ENCODE measurements around the gene KCNK3.
"Not testable (repeated sequence)": the region's sequence is repeated elsewhere in the genome, so short reads cannot be mapped to it uniquely, and the experiment has no call there.

The KCNK3 gene

GRCh38 chr2:26733413-26733812 is 40.9 kb downstream of the KCNK3 start:
- DNase-seq, result no peak

- no peak for DNase-seq
Measured at GRCh38 chr2:26735097-26735496, 42.6 kb downstream of the KCNK3 start.

- no peak for DNase-seq
Measured at GRCh38 chr2:26735883-26736588, 43.5 kb downstream of the KCNK3 start.

- no peak for DNase-seq
Measured at GRCh38 chr2:26737221-26737620, 44.7 kb downstream of the KCNK3 start.

- no peak for DNase-seq
Measured at GRCh38 chr2:26738481-26738880, 46.0 kb downstream of the KCNK3 start.

- DNase-seq, result no peak
Measured at GRCh38 chr2:26739514-26739913, 47.0 kb downstream of the KCNK3 start.

GRCh38 chr2:26740346-26740745 is 47.8 kb downstream of the KCNK3 start:
- DNase-seq, result no peak

- peak; percentile 10 for DNase-seq
Measured at GRCh38 chr2:26740890-26741302, 48.4 kb downstream of the KCNK3 start.

- no peak for DNase-seq
Measured at GRCh38 chr2:26742048-26742770, 49.7 kb downstream of the KCNK3 start.

- no peak for DNase-seq
Measured at GRCh38 chr2:26743852-26744251, 51.3 kb downstream of the KCNK3 start.

- DNase-seq, result no peak
Measured at GRCh38 chr2:26744953-26745352, 52.4 kb downstream of the KCNK3 start.

- peak; percentile 85 for DNase-seq
Measured at GRCh38 chr2:26745609-26746327, 53.2 kb downstream of the KCNK3 start.

- DNase-seq, result no peak
Measured at GRCh38 chr2:26746934-26747333, 54.4 kb downstream of the KCNK3 start.

GRCh38 chr2:26749787-26750420 is 57.4 kb downstream of the KCNK3 start:
- DNase-seq, result not testable (repeated sequence)

- DNase-seq, result not testable (repeated sequence)
Measured at GRCh38 chr2:26750467-26750866, 57.9 kb downstream of the KCNK3 start.

- no peak for DNase-seq
Measured at GRCh38 chr2:26752656-26753055, 60.1 kb downstream of the KCNK3 start.

- DNase-seq, result no peak
Measured at GRCh38 chr2:26754539-26754938, 62.0 kb downstream of the KCNK3 start.

GRCh38 chr2:26754972-26755670 is 62.6 kb downstream of the KCNK3 start:
- DNase-seq, result no peak

- no peak for DNase-seq
Measured at GRCh38 chr2:26756337-26756736, 63.8 kb downstream of the KCNK3 start.

- DNase-seq, result no peak
Measured at GRCh38 chr2:26757873-26758789, 65.6 kb downstream of the KCNK3 start.

GRCh38 chr2:26758790-26759321 is 66.3 kb downstream of the KCNK3 start:
- no peak for DNase-seq
